IPS-11a (cell line): ENCODE measurements around the gene PTPMT1.
A peak's percentile ranks its signal among the peaks of the same experiment; 100 is the strongest.

Experiments used
- H3K4me3 ChIP-seq: one replicate; pipeline ENCODE4 v1.5.1; 2013; ENCODE audit warnings: low read depth, low read length, control low read depth

Gene PTPMT1

GRCh38 chr11:47578524-47579494 is 13.4 kb downstream of the PTPMT1 start, which contains the start of the genes KBTBD4 and NDUFS3:
Gene KBTBD4 (minus strand): TSS chr11:47578970. CDS start chr11:47578951, 19 bp downstream.
Gene NDUFS3 (plus strand): TSS chr11:47579074. CDS start chr11:47579092, 18 bp downstream.
- peak within 1 kb of the TSS; percentile 98 for H3K4me3 ChIP-seq

- H3K4me3 ChIP-seq, result no peak overlapping the region
Observed at GRCh38 chr11:47583844-47584243, 18.4 kb downstream of the PTPMT1 start.

DNA sequence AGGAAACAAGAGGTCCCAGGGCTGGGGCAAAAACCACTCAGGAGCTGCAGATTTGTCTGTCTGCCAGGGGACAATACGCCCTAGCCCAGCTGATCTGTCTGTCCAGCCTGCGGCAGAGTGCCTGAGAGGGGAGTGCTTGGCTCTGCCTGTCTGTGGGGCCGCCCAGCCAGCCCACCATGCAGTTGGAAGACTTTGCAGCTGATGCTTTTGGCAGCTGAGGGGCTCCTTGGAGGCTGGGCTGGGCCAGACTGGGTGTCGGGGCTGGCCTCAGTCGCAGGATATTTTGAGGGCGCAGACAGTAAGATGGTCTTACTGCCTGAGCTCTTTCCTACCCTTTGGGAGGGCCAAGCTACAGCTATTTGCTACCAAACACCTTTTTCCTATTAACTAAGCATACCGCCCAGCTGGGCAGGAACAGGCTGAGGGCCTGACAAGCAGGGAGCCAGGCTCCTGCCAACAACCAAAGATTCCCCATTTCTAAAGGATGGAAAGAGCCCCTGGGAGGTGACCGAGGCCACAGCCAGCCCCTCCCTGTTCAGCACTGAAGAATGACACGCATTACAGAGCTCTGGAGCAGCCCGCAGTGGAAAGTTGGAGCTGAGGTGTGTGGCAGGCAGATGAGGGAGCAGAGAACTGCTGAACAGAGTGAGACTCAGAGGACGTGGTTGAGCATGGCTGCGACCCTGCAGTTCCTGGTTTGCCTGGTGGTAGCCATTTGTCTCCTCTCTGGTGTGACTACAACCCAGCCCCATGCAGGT is 20.9 kb downstream of the PTPMT1 start, which contains the start of gene FAM180B:
TSS of gene FAM180B (plus strand) at position 581 of the 758 bp plus-strand sequence. CDS start at position 672, 91 bp downstream.
- H3K4me3 ChIP-seq, result no peak within 1 kb of the TSS

DNA sequence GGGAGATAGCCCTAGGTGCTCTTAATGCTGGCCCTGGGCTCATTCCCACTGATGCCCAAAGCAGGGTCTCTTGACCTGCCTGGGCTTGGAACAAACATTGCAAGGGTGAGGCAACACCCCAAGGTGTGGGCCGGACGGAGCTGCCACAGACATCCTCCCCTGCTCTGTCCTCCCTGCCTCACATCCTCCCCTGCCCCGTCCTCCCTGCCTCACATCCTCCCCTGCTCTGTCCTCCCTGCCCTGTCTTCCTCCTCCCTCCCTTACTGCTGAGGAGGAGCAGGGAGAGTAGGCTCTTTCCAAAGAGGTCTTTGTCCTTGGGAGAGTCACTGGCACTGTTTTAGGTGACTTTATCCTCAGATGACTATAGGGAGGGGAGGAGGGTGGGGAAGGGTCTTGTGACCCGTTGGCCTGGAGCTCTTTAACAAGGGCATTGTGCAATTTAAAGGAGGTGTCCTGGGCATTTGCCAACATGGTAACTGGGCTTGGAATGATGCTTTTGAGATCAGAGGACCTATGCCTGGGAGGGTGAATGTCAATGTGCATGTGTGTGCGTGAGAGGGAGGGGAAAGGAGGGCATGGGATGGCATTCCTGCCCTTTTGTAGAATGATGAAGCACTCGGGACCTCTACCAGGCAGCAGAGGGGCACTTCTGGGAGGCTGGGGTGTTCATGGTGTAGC is 21.8 kb downstream of the PTPMT1 start:
- H3K4me3 ChIP-seq, result no peak overlapping the region

DNA sequence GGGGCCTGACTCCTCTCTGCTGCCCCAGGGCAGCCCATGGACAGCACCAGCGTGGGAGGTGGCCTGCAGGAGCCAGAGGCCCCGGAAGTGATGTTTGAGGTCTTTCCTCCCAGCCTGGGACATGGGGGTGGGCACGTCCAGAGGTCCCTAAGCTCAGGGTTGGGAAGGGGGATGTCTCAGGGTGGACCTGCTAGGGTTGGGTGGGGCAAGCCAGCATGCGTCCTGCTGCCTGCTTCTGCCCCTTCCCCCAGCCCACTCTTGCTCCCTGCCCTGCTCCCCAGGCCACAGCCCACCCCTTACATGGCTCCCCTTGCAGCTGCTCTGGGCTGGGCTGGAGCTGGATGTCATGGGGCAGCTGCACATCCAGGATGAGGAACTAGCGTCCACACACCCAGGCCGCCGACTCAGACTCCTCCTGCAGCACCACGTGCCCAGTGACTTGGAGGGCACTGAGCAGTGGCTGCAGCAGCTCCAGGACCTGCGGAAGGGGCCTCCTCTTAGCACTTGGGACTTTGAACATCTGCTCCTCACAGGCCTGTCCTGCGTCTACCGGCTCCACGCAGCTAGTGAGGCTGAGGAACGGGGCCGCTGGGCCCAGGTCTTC is 22.4 kb downstream of the PTPMT1 start:
- no peak overlapping the region for H3K4me3 ChIP-seq

GRCh38 chr11:47589118-47589517 is 23.7 kb downstream of the PTPMT1 start:
- no peak overlapping the region for H3K4me3 ChIP-seq

GRCh38 chr11:47589584-47589976 is 24.2 kb downstream of the PTPMT1 start:
- no peak overlapping the region for H3K4me3 ChIP-seq

- H3K4me3 ChIP-seq, result no peak overlapping the region
Observed at GRCh38 chr11:47589977-47590861, 24.8 kb downstream of the PTPMT1 start.

DNA sequence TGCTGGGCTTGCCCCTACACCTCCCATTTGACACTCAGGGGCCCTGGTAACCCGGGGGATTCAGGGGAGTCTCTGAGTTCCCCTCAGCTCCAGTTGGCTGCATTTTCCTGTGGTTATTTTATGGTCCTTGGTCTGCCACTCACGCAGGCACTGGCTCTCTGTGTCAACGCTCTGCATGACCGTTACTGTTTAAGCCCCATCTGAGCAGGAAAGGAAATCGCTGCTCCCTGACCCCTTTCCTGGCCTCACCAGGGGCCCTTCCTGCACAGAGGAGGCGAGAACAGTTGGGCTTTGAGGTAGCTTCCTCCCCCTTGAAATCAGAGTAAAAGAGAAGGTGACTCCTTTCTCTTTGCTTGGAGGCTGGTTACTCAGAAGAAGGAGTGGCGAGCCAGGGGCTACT is 26.4 kb downstream of the PTPMT1 start:
- no peak overlapping the region for H3K4me3 ChIP-seq

DNA sequence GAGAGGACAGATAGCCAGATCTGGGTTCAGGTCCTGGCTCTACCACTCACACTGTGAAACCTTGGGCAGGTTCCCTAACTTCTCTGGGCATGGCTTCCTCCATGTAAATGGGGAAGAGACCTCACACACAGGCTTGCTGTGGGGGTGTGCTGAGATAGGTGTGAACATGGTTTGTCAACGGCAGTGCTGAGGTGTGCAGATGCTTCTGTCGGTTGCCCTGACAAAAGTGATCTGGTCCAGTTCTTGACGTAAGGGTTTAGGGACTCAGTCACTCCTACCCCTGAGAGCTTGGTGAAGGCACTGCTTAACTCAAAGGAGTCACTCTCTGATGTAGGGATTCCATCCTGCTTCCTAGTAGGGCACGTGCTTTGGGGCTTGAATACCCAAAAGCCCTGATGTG is 26.9 kb downstream of the PTPMT1 start:
- H3K4me3 ChIP-seq, result no peak overlapping the region

DNA sequence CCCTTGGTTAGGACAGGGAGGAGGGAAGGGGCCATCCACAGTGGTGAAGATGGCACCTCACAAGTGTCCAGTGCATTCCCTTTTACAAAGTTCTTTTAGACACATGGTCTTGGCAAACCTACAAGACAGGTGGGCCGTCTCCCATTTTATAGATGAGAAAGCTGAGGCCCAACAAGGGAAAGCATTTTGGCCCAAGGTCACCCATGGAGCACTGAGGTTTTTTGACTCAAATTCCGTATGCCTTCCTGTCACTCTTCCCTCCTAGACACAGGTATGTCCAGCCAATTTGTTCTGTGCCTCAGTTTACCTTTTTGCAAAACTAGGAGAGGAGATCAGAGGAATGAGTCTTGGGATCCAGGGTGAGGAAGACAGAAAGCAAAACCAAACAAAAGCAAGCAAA is 27.6 kb downstream of the PTPMT1 start:
- no peak overlapping the region for H3K4me3 ChIP-seq

GRCh38 chr11:47593492-47593933 is 28.1 kb downstream of the PTPMT1 start:
- H3K4me3 ChIP-seq, result peak overlapping the region; percentile 50

DNA sequence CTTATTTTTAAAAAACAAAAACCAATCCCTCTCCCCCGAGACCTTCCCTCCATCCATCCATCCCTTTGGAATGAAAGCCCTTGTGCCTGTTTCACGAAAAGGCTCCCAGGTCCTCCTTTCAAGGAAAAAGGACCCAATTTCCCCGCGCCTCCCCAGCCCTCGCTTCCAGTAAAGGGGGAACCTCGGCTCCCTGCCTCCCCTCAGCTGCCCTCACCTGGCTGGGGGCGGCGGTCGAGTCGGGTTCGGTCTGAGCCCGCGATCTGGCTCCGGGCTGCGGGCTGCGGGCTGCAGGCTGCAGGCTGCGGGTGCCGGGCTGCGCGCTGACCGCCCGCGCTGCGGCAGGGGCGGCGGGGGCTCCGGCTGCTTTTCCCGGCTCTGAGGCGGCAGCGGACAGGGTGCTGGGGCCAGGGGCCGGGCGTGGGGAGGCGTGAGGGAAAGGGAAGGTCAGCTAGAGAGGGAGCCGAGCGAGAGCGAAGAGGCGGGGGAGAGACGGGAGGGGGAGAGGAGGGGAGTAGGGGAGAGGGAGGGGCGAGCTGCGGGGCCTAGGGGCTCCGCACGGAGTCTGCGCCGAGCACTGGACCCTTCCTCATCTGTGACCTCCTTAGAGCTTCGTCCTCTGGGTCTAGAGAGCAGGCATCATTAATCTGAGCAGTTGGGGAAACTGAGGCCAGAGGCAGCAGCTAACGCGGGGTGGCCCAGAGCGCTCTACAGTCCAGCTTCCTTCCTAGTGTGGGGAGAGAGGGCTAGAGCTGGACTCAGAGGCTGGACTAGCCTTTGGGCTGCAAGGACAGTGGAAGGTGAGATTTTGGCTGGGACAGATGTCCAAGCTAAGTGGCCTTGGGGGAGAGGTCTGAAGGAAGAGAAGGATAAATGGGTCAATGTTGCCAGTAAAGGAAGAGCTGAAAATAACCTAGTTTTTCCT is 28.8 kb downstream of the PTPMT1 start, which contains the start of gene C1QTNF4:
TSS of gene C1QTNF4 (minus strand) at position 478 of the 922 bp plus-strand sequence. CDS start 3,601 bp downstream, outside the sequence.
- H3K4me3 ChIP-seq, result peak within 1 kb of the TSS; percentile 50

- no peak overlapping the region for H3K4me3 ChIP-seq
Observed at GRCh38 chr11:47595029-47595428, 29.6 kb downstream of the PTPMT1 start.

- H3K4me3 ChIP-seq, result no peak overlapping the region
Observed at GRCh38 chr11:47595967-47596366, 30.6 kb downstream of the PTPMT1 start.

GRCh38 chr11:47599902-47600301 is 34.5 kb downstream of the PTPMT1 start:
- no peak overlapping the region for H3K4me3 ChIP-seq

DNA sequence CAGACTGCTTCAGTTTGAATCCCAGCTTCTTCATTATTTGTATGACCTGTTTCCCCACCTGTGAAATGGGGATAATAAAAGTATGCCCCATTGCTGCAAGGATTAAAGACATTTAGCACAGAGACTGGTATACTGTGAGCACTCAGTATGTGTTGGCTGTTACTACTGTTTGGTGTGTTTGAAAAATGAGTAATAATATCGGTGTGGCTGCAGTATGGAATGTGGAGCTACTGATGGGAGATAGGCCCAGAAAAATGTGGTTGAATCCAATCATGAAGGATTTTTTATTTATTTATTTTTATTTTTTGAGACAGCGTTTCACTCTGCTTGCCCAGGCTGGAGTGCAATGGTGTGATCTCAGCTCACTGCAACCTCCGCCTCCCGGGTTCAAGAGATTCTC is 37.9 kb downstream of the PTPMT1 start:
- H3K4me3 ChIP-seq, result no peak overlapping the region

GRCh38 chr11:47605921-47606320 is 40.5 kb downstream of the PTPMT1 start:
- no peak overlapping the region for H3K4me3 ChIP-seq
